Left colon (tissue), 2 donors: ENCODE measurements around the gene HPCAL1. TPM values are rescaled to one million over a fixed set of nuclear protein-coding genes. Genes with fewer than 3 reads are reported as not detected.
A peak's percentile ranks its signal among the peaks of the same experiment; 100 is the strongest.

Experiments used
- ATAC-seq: fragments of 200-7000 bp; cut with Tn5 transposase; one replicate; pipeline ENCODE4 v1.9.1; 2020; ENCODE audit warnings: mild to moderate bottlenecking, moderate library complexity
- DNase-seq, 2 donors: peaks; one replicate each; pipeline ENCODE4 v3.0.0-alpha.2; 2020
- intact Hi-C, 2 donors: fragments of 100-400 bp; cut with DNase I in 1 of 2; cut with micrococcal nuclease in 1 of 2; formaldehyde crosslinking; loops; one replicate each; pipeline versions ENCODE4 v1.11.2 to v1.14.0; 2022; cut with DNase I, micrococcal nuclease
- total RNA-seq, 2 donors: library from RNA; stranded (reverse); fragmentation: NEBNext Ultra II Directional; extraction: Animal tissue kit (Norgen Biotek cat#: 25700); gene quantifications; one replicate each; pipeline ENCODE4 v1.2.1, GENCODE V29; 2021
- donor health status: DM: no; HTN: no; CAD: no.
- donor health status: DM: yes; HTN: yes; CAD: no.

The HPCAL1 gene
- total RNA-seq, 2 donors from 2014 or later: 73.1 to 85.7 TPM

- intact Hi-C loops: no loop called here
- no peak for ATAC-seq
Observed at GRCh38 chr2:10357193-10358169, 54.8 kb downstream of the HPCAL1 start.

GRCh38 chr2:10359246-10359645 is 56.5 kb downstream of the HPCAL1 start:
- intact Hi-C loops: no loop called here
- DNase-seq (no peak), ATAC-seq (no peak)

More at GRCh38 chr2:10357193-10358169, 54.8 kb downstream of the HPCAL1 start:
- DNase-seq: no peak

GRCh38 chr2:10359731-10360329 is 57.1 kb downstream of the HPCAL1 start:
- ATAC-seq (no peak), DNase-seq (no peak)
- intact Hi-C loops: no loop called here

DNA sequence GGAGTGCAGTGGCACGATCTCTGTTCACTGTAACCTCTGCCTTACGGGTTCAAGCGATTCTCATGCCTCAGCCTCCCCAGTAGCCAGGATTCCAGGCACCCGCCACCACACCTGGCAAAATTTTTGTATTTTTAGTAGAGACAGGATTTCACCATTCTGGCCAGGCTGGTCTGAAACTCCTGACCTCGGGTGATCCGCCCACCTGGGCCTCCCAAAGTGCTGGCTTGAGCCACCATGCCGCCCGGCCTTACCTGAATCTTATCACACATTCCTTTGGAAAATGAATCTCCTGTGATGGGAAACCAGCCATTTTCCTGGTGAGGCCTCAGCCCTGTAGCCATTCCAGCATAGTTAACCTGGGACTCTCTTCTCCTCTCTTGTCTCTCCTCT is 57.8 kb downstream of the HPCAL1 start:
- intact Hi-C loops: no loop called here
- ATAC-seq (no peak), DNase-seq (no peak)

DNA sequence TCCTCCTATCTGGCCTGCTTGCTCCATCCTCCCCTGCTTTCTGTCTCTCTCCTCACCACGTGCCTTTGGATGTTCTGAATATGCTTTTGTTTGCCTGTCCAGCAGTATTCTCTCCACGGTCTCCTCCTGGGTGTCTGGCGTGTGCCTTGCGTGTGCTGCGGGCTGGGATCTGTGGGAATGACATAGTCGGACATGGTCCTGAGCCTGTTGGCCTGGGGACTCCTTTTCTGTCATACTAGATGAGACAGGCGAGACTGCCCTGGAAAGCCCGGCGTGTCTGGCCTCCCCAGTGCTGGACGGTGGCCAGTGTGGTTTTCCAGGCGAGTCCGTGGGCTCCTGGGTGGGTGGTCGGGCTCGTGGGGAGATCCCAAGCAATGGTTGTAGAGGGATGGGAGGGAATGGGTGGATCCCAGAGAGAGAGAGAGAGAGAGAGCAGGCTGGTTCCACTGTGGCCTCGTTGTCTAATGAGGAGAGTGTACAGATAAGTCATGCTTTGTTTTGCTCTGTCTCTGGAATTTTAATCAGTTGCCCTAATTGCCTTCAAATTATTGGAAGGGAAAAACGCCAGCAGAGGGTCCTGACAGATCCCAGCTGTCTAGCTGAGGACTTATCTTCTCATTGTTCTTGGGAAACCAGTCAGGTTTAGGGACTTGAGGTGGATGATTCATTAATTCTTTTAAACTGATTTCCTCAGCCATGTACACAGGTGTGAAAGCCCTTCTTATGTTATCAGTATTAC is 58.3 kb downstream of the HPCAL1 start:
- intact Hi-C loops: no loop called here
- DNase-seq: no peak
- ATAC-seq: no peak

DNA sequence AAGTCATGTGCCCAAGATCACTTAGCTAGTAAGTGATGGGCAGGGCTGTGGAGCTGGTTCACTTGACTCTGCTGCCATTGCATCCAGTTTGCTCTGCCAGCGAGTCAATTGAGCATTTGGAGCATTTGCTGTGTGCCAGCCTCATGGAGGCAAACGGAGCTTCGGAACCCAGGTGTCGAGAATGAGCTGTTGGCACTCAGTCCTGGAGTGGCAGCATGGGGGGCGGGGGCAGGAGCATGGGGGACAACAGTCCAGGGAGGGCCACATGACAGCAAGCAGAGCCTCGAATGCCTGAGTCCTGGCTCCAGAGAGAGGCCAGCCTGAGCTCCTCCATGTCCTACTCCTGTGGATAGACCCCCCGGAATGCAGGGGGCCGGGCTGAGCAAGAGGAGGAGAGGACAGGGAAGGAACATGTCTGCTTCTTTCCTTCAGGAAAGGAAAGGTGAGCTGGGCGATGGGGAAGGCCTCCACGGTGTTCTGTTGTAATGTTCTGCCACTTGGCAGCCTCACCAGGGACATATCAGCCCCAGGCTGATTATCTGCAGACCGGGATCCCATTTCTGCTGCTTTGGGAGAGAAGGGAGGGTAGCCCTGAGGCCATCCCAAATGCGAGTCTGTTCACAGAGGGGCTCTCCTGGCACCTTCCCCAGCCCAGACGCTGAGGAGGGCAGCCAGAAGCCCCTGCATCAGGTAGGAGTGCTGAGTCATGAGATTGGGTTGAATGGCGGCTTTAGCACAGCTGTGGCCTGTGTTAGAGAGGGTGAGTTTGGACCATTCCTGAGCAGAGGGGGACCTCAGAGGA is 59.6 kb downstream of the HPCAL1 start:
- DNase-seq (no peak), ATAC-seq (no peak)
- intact Hi-C loops: no loop called here

DNA sequence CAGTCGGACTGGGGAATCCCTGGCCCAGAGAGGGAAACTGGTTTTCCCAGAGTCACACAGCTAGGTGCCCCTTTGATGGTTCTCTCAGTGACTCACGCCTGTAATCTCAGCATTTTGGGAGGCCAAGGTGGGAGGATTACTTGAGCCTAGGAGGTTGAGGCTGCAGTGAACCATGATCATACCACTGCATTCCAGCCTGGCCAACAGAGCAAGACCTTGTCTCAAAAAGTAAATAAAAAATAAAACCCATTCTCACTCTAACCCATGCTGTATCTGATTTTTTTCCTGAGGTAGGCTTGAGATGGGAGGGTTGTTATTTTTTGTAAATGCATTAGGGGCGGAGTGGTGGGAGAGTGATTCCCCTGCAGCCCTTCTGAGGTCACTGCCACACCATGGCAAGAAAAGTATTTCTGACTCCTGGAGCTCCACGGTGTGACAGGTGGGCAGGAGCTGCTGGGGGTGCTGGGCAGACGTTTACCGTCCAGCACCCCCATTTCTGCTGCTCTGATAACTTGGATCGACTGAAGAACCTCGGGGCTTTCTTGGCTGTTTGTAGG is 60.3 kb downstream of the HPCAL1 start:
- ATAC-seq: no peak
- no peak for DNase-seq
- intact Hi-C loops: no loop called here

DNA sequence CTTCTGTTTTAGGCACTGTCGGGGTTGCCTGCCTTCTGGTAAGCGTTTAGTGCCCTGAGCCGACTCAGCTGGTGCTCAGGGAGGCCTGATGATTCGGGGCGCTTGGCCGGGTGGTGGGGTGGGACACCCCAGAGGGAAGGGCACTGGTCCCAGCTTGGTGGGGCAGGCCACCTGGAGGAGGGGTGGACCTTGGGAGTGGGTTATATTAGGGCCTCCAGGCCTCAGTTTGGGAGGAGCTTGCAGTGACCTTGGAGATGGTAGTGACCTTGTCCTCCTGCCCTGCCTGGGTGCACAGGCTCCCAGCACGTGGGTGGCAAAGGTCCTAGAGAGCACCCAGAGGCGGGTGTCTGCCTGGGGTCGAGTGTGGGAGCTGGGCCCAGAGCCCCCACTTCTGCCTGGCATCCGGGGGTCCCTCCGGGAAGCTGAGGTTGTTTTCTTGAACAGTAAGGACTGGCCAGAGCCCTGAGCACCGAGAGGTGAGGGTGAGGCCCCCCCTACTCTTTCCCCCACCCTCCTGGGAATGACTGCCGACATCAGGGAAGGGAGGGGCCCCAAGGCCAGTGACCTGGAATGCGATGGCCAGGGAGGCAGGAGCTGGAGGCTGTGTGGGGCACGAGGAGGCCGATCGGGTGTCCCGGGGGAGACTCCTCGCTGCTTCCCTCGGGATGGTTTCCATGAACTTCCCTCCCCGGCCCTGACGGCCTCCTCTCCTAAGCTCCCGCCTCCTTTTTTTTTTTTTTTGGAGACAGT is 61.3 kb downstream of the HPCAL1 start:
- intact Hi-C loops: no loop called here
- no peak for ATAC-seq
- no peak for DNase-seq

- DNase-seq (no peak), ATAC-seq (no peak)
- intact Hi-C loops: no loop called here
Observed at GRCh38 chr2:10365412-10365811, 62.7 kb downstream of the HPCAL1 start.

- intact Hi-C loops: no loop called here
- DNase-seq (no peak), ATAC-seq (no peak)
Observed at GRCh38 chr2:10366601-10367270, 64.0 kb downstream of the HPCAL1 start.

DNA sequence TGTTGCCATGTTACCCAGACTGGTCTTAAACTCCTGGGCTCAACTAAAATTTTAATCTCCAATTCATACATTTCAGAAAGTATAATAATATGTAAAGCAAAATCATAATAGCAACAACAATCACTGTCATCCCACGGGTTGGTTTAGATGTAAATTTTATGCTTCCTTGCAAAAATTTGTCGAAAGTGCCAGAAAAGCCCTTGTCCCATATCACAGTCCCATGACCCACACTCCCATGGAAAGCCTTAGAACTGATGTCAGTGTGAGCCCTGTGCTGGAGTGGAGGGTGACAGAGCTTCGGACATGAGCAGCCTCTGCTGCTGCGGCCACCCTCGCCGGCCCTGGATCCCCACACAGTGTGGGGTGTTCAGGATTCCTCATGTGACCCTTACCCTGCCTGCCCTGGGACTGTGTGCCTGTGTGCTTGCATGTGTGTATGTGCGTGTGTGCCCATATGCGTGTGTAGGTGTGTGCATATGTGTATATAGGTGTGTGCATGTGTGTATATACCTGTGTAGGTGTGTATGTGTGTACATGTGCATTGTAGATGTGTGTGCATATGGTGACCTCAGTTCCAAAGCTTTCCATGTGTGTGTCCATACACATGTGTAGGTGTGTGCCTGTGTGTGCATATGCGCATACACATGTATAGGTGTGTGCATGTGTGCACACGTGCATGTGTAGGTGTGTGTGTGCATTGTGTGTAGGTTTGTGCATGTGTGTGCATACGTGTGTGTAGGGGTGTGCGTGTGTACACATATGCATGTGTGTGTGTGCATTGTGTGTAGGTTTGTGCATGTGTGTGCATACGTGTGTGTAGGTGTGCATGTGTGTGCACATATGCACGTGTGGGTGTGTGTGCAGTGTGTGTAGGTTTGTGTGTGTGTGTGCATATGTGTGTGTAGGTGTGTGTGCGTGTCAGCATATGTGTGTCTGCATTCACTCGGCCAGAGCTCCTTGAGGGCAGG is 65.1 kb downstream of the HPCAL1 start:
- ATAC-seq: no peak
- intact Hi-C loops: no loop called here
- DNase-seq: no peak

GRCh38 chr2:10368491-10369231 is 66.0 kb downstream of the HPCAL1 start:
- intact Hi-C loops: no loop called here
- no peak for DNase-seq
- peak; percentile 52 for ATAC-seq

GRCh38 chr2:10369269-10370255 is 66.9 kb downstream of the HPCAL1 start:
- peak; percentile 89 for ATAC-seq
- intact Hi-C loops: no loop called here
- peak; percentile 41 to 52 for DNase-seq

GRCh38 chr2:10370390-10370789 is 67.7 kb downstream of the HPCAL1 start:
- intact Hi-C loops: no loop called here
- DNase-seq: no peak
- no peak for ATAC-seq
